CD1c-positive myeloid dendritic cell (primary cell): ENCODE results near the gene GNPTAB.

Experiments
- DNase-seq: peaks from one replicate; pipeline ENCODE4 v3.0.0-alpha.2; 2016; ENCODE audit errors: extremely low spot score

GNPTAB gene

DNA sequence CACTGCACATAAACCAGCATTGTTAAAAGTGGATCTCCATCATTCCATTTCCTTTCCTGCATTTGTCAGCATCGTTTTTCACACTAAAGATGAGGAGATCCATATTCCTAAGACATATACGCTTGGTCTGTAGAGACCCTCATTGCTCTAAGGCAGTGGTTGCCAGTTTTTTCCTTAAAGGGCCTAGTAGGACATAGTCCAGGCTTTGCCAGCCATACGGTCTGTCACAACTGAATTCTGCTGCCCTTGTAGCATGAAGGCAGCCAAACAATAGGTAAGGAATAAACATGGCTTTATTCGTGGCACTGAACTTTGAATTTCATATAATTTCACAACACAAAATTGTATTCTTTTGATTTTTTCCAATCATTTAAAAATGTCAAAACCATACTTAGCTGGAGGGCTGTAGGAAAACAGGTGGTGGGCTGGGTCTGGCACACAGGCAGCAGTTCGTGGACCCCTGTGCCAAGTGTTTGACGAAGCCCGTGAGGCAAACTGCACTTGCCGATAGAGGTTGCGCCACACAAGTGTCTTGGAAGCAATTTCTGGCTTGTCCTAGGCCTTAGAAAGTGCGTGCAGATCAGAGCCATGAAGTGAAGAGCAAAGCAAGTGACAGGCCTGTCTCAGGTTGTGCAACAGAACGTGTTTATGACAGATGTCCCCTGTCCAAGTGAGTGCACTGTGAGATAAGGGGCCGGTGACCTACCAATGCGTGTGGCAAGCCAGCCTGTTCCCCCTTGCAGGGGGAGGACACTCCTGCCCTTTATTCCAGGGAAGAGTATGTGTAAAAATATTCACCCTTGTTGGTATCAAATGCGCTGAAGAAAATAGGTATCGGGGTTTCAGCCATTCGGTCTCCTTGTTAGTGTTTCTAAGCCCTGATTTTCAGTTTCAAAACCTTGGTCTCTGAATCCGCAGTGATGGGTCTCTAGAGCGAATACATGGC lies 134.2 kb downstream of the GNPTAB start:
- DNase-seq: peak; percentile 26

DNA sequence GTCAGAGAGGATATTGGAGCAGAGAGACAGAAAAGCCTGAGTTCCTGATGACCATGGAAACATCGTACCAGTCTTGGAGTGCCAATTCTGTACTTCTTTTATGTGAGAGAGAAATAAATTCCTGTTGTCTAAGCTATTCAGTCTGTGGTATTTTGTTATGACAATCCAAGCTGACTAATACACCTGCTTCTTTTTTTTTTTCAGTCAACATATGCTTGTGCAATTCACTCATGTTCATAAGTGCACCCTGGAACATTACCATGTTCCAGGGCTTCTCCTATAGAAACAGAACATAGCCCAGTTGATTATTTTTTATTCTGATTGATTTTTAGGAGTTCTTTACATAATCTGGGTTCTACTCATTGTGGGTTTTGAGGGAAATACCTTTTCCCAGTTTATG lies 135.1 kb downstream of the GNPTAB start:
- no peak for DNase-seq
